Hypothalamus (tissue), 51 donors: Measurements from ENCODE around the gene PRSS36.
"Not testable (repeated sequence)": the region's sequence is repeated elsewhere in the genome, so short reads cannot be mapped to it uniquely, and the experiment has no call there.

ENCODE experiments used
- DNase-seq, 51 donors: peaks; one replicate each; lab custom pipeline; 2025; lab: John Stamatoyannopoulos, UW

Gene PRSS36

DNA sequence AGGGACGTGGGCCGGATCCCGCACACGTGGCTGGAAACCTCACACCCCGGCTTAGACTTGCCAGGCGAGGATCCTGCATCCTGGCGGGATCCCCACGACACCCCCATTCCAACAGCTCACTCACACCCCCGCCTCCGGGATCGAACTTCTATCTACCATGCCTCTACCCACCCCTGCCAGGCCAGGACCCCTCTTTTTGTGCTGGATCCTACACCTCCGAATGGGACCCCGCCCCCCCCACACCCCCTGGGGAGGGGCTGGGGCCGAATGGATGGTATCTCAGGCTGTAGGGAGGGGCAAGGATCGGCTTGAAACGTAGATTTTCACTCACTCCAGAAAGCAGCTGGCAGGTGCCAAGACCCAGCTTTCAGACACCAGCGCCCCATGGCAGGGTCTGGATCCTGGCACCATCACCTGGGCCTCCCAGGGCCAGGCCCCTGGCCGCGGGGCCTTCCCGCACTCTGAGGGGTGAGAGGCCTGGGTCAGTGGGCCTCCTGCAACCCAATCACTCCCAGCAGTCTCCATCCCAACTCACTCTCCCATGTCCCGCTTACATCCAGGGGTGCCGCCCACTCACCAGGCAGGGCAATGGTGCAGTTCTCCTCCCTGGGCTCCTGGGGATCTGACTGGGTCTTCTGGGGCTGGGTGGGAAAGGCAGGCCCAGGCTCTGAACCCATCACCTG lies 6.7 kb downstream of the PRSS36 start:
- DNase-seq, result no peak

DNA sequence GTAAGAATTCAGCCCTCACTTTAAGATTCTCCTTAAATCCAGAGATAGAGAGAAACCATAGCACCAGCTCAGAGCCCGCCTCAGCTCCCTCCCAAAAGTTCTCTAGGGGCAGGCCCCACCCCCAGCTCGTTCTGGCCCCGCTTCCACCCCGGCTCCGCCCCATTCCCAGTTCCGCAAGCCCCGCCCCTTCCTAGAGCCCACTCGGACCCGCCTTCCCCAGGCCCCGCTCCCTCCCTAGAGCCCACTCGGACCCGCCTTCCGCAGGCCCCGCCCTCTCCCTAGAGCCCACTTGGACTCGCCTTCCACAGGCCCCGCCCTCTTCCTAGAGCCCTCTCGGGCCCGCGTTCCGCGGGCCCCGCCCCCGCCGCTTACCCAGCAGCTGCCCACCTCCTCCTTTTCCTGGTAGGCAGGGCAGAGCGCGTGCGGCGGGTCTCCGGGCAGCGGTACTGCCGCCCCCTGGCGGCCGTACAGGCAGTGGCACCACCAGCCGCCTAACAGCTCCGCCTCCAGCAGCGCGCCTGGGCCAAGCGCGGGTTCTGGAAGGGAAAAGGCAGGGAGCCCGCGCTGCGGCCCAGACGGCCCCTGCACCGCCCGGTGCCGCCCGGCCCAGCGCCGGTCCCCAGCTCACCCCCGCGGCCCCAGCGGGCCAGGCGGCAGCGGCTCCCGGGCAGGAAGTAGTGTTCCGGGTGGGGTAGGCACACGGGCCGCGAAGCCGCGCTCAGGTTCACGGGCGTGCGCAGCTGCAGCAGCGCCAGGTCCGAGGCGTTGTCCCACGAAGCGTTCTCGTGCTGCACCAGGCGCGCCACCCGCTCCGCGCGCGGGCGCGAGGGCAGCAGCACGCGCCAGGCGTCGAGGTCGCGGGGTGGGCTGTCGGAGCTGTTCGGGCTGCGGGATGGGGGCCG lies 7.5 kb downstream of the PRSS36 start:
- peak; percentile 62 to 99 (median 96) for DNase-seq

DNA sequence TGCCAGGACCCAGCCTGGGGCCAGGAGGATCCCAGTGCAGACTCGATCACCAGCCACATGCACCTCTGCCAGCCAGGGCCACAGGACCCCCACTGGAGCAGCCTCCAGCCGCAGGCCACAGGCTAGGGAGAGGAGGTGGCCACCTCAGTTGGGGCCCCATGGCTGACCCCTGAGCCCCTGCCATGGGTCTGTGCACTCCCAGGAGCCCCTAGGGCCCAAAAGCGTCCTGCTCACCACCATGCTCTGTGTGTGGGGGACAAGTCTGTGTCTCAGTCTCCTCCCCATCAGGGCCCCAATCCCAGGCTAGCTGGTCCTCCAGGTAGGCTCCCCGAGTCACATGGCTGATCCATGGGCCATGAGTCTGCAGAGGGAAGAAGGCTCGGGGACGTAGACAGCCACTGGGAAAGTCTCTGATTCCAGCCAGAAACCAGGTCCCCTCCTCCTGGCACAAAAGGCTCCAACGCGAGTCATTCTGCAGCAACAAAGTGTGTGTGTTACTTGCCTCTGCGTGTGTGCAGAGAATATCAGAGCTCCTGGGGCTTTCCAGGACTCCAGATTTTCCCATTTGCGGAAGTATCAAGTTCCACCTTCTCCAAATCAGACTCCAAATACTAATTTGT lies 8.3 kb downstream of the PRSS36 start:
- peak in 10 of 51 donors; percentile 33 to 54 (median 40) for DNase-seq

DNA sequence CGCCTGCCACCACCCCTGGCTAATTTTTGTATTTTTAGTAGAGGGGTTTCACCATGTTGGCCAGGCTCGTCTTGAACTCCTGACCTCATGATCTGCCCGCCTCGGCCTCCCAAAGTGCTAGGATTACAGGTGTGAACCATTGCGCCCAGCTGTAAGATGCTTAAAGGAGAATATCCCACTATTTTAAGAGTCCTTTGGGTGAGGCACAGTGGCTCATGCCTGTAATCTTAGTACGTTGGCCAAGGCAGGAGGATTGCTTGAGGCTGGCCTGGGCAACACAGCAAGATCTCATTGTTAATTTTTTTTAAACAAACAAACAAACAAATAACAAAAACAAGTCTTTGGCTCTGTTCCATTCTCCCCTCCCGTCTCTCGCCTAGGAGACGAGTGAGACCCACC lies 8.8 kb downstream of the PRSS36 start:
- DNase-seq, result not testable (repeated sequence)

DNA sequence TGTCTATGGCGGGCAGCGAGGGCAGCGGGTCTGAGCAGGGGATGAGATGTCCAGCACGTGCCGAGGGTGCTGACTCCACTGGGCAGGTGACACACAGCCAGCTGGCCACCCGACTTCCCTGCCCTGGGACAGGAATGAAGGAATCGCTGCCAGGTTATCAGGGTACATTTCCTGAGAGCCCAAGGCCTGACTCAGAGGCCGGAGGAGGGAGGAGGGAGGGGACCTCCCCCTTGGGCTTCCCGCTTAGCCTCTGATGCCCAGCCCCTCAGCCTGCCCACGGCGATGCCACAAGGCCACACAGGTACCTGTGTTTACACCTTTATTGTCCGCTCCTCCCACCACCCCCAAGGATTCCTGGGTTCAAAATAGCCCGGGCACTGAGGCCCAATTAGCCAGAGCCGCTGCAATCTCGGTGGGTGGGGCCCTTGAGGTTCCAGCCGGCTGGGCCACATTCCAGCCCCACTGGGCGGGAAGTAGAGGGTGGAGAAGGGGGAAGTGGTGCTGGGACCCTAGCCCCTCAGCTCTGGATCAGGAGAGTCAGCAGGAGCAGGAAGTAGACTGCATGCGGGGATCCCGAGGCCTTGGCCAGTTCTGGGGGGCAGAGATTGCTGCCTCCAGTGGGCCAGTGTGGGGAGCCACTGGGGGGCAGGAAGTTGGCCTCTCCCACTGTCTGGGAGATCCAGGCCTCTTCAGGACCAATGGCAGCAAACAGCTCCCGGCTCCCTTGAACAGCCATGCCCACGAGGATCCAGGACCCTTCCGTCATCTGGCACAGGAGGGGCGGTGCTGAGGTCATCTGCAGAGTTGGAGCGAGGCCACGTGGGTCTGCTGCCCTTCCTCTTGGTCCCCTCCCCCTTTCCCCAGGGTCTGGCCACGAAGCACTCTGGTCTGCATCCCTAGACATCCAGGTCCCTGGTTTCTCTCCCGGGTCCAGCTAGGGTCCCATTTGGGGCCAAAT lies 11.0 kb downstream of the PRSS36 start:
- no peak for DNase-seq

DNA sequence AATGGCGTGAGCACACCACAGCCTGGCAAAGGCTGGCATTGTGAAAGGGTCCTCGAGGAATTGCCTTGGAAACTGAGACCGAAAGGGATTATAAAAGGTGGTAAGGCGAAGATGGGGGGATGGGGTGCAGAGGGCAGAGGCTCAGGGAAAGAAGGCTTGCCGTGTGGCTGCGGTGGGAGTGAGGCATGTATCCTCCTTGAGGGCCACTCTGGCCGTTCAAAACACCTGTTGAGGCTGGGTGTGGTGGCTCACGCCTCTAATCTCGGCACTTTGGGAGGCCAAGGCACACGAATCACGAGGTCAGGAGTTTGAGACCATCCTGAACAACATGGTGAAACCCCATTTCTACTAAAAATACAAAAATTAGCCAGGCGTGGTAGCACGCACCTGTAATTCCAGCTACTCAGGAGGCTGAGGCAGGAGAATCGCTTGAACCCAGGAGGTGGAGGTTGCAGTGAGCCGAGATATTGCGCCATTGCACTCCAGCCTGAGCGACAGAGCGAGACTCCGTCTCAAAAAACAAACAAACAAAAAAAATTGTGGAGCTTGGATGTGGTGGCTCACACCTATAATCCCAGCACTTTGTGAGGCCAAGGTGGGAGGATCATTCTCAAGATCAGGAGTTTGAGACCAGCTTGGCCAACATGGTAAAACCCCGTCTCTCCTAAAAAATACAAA lies 12.9 kb downstream of the PRSS36 start:
- DNase-seq, result not testable (repeated sequence)

DNA sequence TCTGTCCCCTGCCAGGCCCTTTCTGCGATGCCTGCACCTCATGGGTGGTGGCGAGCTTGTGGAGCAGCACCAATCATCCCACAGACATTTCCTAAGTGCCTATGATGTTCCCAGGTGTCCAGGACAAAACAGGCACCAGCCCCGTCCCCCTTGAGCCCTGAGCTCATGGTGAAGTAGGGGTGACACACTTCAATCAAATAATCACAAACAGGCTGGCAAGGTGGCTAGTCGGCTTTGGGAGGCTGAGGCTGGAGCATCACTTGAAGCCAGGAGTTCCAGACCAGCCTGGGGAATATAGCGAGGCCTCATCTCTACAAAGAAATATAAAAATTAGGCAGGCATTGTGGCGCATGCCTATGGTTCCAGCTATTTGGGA lies 13.6 kb downstream of the PRSS36 start:
- DNase-seq, result no peak

DNA sequence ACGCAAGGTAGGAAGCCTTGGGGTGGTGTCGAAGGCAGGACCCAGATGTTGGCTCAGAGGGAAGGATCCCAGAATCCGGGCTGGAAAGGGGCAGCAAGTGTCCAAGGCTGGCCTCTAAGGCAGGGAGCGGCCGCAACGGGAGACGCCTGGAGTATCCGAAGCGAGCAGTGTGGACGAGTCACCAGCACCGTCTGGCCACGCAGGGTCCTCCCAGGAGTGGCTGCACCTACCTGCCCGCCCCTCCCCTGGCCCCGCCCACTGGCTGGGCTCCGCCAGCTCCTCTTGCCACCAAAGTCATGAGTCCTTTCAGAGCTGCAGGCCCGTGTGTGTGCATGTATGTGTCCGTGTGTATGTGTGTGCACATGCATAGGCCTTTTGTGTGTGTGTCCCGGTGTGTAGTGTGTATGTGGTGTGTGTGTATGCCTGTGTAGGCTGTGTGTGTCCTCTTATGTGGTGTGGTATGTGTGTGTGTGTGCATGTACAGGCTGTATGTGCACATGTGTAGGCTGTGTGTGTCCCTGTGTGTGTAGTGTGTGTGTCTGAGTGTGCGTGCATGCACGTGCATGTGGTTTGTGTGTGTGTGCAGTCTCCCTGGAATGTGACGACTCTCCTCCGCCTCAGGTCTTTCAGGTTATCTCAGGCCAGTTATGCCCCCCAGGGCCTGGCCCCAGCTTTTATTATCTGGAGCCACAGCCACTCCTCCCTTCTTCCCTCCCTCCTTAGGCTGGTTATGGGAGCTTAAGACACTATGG lies 14.2 kb downstream of the PRSS36 start, which contains the start of gene PRSS8:
Gene PRSS8, minus strand, starts transcription at position 193 of the 752 bp plus-strand sequence. CDS start 229 bp downstream, outside the sequence.
- DNase-seq, result no peak

DNA sequence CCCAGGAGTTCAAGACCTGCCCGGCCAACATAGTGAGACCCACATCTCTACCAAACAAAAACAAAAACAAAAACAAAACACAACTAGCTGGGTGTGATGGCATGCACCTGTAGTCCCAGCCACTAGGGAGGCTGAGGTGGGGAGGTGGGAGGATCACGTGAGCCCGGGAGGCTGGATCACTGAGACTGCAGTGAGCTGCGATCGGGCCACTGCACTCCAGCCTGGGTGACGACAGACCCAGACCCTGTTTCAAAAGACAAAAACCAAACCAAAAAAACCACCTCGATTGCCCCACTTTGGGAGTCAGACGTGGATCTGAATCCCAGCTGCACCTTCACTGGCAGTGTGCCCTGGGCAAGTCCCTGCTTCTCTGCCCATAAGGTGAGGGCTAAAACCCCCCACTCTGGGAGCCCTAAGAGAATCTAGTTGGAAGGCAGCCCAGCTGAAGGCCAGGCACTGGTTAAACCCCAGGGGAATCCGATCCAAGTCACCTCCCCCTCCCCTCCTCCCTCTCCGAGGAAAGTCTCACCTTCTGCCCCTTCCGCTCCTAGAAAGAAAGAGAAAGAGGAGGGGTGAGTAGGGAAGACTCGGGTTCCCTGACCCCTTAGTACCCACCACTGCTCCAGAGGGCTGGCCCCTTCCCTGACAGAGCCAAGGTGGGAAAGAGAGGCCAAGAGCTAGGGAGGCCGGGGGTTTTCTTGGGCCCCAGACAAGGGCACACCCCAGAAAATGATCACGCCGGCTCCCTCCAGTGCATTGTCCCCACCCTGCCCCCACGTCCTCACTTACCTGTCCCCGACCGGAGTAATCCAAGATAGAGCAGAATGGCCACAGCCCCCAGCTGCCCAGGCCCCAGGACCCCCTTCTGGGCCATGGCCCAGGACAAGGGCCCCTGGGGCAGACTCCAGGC lies 15.0 kb downstream of the PRSS36 start:
- no peak for DNase-seq

DNA sequence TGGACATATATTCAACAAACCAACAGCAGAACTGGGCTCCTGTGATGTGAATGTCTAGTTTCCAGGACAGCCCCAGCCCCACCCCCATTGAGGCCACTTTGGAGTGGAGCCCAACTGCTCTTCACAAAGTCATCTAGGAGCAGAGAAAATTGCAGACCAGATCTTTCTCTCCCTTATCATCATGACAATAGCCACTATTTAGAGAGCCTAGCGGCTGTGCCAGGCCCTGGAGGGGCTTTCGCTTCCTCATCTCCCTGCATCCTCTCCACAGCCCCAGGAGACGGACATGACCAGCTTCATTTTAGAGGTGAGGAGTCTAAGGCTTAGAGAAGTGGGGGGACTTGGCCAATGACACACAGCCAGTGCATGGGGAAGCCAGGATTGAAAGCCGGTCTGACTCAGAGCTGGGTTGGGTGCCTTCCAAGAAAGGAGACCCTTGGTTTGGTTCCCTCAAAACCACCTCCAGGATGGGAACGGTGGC lies 15.7 kb downstream of the PRSS36 start:
- DNase-seq, result peak in 5 of 51 donors; percentile 8 to 32 (median 12)

DNA sequence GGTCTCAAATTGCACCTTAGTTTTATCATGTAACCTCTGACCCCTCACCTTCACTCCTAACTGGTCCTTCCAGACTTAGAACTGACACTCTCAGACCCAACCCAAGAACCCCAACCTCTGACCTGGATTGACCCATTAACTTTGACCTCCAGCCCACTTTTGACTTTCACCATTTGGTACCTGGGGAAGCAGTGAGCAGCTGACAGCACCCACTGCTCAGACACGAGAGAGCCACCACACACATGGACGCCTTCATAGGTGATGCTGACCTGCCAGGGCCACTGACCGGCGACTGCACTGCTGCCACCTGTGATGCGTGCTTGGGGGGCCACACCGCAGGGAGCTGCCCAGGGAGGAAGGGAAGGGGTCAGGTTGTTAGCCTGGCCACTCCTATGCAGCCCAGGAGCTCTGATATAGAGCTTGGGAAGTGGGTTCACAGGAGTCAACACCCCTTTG lies 16.8 kb downstream of the PRSS36 start:
- no peak for DNase-seq

DNA sequence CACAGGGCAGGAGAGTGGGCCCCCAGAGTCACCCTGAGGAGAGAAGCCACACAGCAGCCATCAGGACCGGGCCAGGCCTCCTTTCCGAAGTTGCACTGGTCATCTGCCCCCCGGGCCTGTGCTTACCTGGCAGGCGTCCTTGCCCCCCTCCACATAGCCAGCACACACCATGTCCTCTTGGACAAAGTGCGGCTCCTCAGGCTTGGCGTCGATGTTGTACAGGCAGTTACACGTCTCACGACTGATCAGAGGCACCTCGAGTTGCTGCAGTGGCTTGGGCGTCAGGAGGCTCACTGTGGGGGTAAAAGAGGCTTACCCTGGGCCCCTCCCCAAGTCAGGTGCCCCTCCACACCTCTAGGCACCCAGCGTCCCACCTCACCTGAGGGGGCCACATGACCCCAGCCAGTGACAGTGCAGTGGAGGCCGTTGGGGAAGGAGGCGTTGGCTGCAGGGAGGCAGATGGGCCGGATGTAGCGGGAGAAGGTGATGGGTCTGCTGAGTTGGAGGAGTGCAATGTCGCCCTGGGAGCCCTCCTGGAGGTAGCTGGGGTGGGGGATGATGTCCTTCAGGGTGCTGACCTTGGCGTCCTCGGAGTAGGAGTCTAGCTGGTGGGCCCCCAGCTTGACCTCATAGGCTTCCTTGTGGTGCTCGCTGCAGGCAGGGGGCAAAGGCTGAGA lies 17.4 kb downstream of the PRSS36 start:
- DNase-seq, result no peak

DNA sequence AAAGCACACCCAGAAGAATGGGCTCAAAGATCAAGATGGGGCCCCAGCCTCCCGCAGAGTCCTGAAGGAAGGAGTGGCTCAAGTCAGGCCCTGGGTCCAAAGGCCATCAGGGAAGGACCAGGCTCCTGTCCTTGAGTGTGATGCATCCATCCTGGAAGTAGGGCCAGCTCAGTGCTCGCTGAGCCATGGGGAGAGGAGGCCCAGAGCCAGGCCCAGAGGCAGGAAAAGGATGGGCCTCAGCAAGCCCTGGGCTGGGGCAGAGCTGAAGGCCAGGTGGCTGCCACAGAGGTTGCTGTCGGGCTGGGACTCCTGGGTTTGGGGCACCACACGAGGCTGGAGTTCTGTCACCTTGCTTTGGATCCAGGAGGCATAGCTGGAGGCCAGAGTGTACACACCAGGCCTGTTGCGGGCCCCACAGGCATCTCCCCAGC lies 18.0 kb downstream of the PRSS36 start:
- no peak for DNase-seq

DNA sequence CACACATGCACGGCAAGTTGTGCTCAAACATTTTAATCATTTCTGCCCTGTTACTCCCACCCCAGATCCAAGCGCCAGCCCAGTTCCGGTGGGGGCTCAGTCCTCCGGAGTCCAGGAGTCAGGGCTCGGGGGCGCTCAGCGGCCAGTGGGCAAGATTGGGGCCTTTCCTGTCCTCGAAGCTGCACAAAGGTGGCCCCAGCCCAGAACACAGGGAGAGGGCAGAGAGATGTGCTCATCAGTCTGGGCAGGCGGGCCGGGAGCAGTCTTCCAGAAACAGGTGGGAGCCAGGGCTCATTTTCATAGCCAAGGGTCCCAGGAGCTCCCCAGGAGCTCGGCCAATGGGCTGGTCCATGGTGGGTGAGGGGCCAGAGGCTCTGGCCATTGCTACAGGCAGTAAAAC lies 18.4 kb downstream of the PRSS36 start:
- DNase-seq, result no peak

DNA sequence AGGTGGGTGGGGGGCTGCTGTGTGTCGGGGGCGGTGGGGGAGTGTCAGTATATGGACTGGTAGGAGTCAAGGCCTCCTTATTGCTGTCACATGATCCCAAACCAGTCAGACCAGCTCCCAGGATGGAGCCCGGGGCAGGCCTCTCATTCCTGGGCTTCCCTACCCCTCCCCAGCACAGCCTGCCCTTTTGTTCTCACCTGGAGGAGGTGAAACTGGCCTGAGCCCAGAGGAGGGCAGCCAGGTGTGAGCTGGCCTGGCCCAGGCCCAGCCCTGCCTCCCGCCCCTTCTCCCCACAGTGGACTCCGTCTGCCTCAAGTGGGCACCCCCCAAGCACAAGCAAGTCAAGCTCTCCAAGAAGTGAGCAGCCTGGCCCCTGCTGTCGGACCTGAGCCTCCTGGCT lies 19.0 kb downstream of the PRSS36 start:
- no peak for DNase-seq

DNA sequence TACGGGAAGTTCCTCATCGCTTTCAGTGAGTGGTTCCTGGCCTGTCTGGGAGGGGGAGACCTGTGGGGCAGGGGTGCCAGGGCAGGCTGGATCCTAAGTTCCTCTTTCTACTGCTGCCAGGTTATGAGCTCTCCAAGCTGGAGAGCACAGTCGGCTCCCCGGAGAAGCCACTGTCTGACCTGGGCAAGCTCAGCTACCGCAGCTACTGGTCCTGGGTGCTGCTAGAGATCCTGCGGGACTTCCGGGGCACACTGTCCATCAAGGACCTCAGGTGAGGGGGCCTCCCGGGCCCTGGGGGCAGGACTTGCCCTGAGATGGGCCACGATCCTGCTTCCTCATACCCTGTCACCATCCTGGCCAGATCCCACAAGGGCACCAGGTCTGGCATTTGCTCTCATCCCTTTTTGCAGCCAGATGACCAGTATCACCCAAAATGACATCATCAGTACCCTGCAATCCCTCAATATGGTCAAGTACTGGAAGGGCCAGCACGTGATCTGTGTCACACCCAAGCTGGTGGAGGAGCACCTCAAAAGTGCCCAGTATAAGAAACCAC lies 19.5 kb downstream of the PRSS36 start:
- DNase-seq, result no peak
